Naive thymus-derived CD8-positive, alpha-beta T cell (primary cell): ENCODE data around the gene HNRNPD. TPM values are rescaled to one million over a fixed set of nuclear protein-coding genes. Genes with fewer than 3 reads are reported as not detected.
A peak's percentile ranks its signal among the peaks of the same experiment; 100 is the strongest.
"Not testable (repeated sequence)": the region's sequence is repeated elsewhere in the genome, so short reads cannot be mapped to it uniquely, and the experiment has no call there.

Experiments
- ATAC-seq, 2 donors: fragments of 150-1000 bp; cut with Tn5 transposase in 1 of 2; sonication (Bioruptor Pico), chemical (Tn5 transposase) in 1 of 2; 1 replicate in 1 of 2; 2 replicates in 1 of 2; pipeline ENCODE4 v1.10.0; 2021; ENCODE audit warnings: mild to moderate bottlenecking in 2 of 2, moderate library complexity in 2 of 2
- POLR2A ChIA-PET: fragments of 350-600 bp; sonication (Branson Sonifier 250); formaldehyde crosslinking; loops from one replicate; lab custom pipeline; 2021; ENCODE audit warnings: antibody characterized with exemption; lab: Charles Lee
- DNase-seq, 10 donors: peaks; one replicate each; pipeline versions ENCODE4 v3.0.0 to v3.0.0-alpha.2; 2020 to 2022
- H3K27ac Mint-ChIP-seq, 10 donors: one replicate each; pipeline ENCODE4 v1.8.0; 2020 to 2022; ENCODE audit warnings: mild to moderate bottlenecking in 10 of 10, mixed read lengths in 10 of 10, moderate library complexity in 4 of 10, inconsistent platforms in 1 of 10
- H3K27me3 Mint-ChIP-seq, 5 donors: one replicate each; pipeline ENCODE4 v1.8.0; 2021 to 2022; ENCODE audit warnings: mixed read lengths in 5 of 5
- H3K36me3 Mint-ChIP-seq, 3 donors: one replicate each; pipeline ENCODE4 v1.8.0; 2020 to 2022; ENCODE audit warnings: mixed read lengths in 3 of 3, mild to moderate bottlenecking in 2 of 3, inconsistent platforms in 1 of 3
- H3K4me1 Mint-ChIP-seq, 4 donors: one replicate each; pipeline ENCODE4 v1.8.0; 2021 to 2022; ENCODE audit warnings: mixed read lengths in 4 of 4
- H3K4me3 Mint-ChIP-seq, 10 donors: one replicate each; pipeline ENCODE4 v1.8.0; 2020 to 2022; ENCODE audit warnings: mild to moderate bottlenecking in 10 of 10, mixed read lengths in 10 of 10, moderate library complexity in 6 of 10, inconsistent platforms in 1 of 10
- H3K9me3 Mint-ChIP-seq, 9 donors: one replicate each; pipeline ENCODE4 v1.8.0; 2020 to 2022; ENCODE audit warnings: mixed read lengths in 9 of 9, mild to moderate bottlenecking in 3 of 9, inconsistent platforms in 1 of 9, moderate library complexity in 1 of 9
- polyA plus RNA-seq, 3 donors: library from polyadenylated mRNA; unstranded; fragments of 300-500 nt; fragmentation: Illumina TruSeq; gene quantifications; one replicate each; pipeline ENCODE4 v1.2.3, GENCODE V29; 2021
- total RNA-seq, 8 experiments: library from RNA in 2 of 8; stranded (reverse) in 2 of 8; gene quantifications; one replicate each; pipeline ENCODE4 v1.2.3 and lab custom pipeline; 2021 to 2026

The HNRNPD gene
- total and polyA plus RNA-seq, 5 experiments from 2014 or later: 176 to 310 (median 292) TPM

GRCh38 chr4:82394896-82395295 lies 21.1 kb upstream of the HNRNPD start:
- POLR2A ChIA-PET: interaction anchor here (1.4 kb wide), 1 partner anchor 34 kb away, joined by 3 read pairs; no protein-coding TSS in a partner anchor
- ATAC-seq: no peak
- Mint-ChIP-seq H3K9me3 (no peaks in the 10 kb centered on the region), H3K27ac (peak overlapping the region in 1 of 10 donors; percentile 42), H3K27me3 (peaks cover 0 to 3% (median 2%) of the 10 kb centered on the region in 5 donors), H3K36me3 (no peaks in the 10 kb centered on the region), H3K4me3 (no peak overlapping the region), H3K4me1 (peaks cover 0 to 3% (median 0%) of the 10 kb centered on the region in 4 donors)
- DNase-seq: no peak

DNA sequence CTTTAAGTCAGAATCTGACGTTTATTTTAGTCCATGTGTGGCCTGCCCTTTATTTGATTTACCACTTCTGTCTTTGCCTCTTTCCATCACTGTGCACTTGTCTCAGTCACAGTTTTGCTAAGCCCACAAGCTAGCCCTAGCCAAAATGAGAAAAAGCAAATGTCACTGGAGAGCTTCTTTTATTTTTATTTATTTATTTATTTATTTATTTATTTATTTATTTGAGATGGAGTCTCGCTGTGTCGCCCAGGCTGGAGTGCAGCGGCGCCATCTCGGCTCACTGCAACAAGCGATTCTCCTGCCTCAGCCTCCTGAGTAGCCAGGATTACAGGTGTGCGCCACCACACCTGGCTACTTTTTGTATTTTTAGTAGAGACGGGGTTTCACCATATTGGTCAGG lies 16.3 kb upstream of the HNRNPD start:
- POLR2A ChIA-PET: interaction anchor here (0.7 kb wide), 1 partner anchor 18 kb away, joined by 4 read pairs; no protein-coding TSS in a partner anchor
- H3K27ac Mint-ChIP-seq: peak overlapping the region in 1 of 10 donors; percentile 20
- ATAC-seq, DNase-seq, H3K36me3 Mint-ChIP-seq, H3K4me3 Mint-ChIP-seq, H3K27me3 Mint-ChIP-seq, H3K4me1 Mint-ChIP-seq, H3K9me3 Mint-ChIP-seq: not testable (repeated sequence)

GRCh38 chr4:82388405-82388804 lies 14.6 kb upstream of the HNRNPD start:
- H3K27ac Mint-ChIP-seq: no peak overlapping the region
- peaks cover 0 to 3% (median 0%) of the 10 kb centered on the region in 4 donors for H3K4me1 Mint-ChIP-seq
- no peak for DNase-seq

GRCh38 chr4:82386312-82386711 lies 12.5 kb upstream of the HNRNPD start:
- POLR2A ChIA-PET, H3K9me3 Mint-ChIP-seq, H3K4me3 Mint-ChIP-seq, ATAC-seq, DNase-seq, H3K4me1 Mint-ChIP-seq, H3K36me3 Mint-ChIP-seq, H3K27me3 Mint-ChIP-seq, H3K27ac Mint-ChIP-seq: not testable (repeated sequence)

More at GRCh38 chr4:82388405-82388804, 14.6 kb upstream of the HNRNPD start:
- Mint-ChIP-seq H3K36me3 (peaks cover 0 to 4% (median 0%) of the 10 kb centered on the region in 3 donors), H3K4me3 (no peak overlapping the region), H3K27me3 (peaks cover 0 to 8% (median 0%) of the 10 kb centered on the region in 5 donors), H3K9me3 (peaks cover 0 to 4% (median 0%) of the 10 kb centered on the region in 9 donors)
- peak in 1 of 2 donors; percentile 57 for ATAC-seq
- POLR2A ChIA-PET: no interaction called here

- H3K27ac Mint-ChIP-seq: peak overlapping the region in 2 of 10 donors; percentile 52 to 55
- ATAC-seq (peak in 1 of 2 donors; percentile 59), DNase-seq (no peak)
- peak overlapping the region in 1 of 10 donors; percentile 29 for H3K4me3 Mint-ChIP-seq
- peaks cover 0 to 6% (median 0%) of the 10 kb centered on the region in 5 donors for H3K27me3 Mint-ChIP-seq
- H3K9me3 Mint-ChIP-seq: peaks cover 0 to 4% (median 0%) of the 10 kb centered on the region in 9 donors
- peaks cover 0 to 4% (median 0%) of the 10 kb centered on the region in 3 donors for H3K36me3 Mint-ChIP-seq
- peaks cover under 1 to 15% (median 6%) of the 10 kb centered on the region in 4 donors for H3K4me1 Mint-ChIP-seq
- POLR2A ChIA-PET: interaction anchor here (0.6 to 2.8 kb wide), 5 partner anchors 8 to 49 kb away, joined by 3 to 16 read pairs (median 5); partner anchors contain the start of genes HNRNPD and HNRNPDL
These were observed 9.0 kb upstream of the HNRNPD start for GRCh38 chr4:82382751-82383150.

DNA sequence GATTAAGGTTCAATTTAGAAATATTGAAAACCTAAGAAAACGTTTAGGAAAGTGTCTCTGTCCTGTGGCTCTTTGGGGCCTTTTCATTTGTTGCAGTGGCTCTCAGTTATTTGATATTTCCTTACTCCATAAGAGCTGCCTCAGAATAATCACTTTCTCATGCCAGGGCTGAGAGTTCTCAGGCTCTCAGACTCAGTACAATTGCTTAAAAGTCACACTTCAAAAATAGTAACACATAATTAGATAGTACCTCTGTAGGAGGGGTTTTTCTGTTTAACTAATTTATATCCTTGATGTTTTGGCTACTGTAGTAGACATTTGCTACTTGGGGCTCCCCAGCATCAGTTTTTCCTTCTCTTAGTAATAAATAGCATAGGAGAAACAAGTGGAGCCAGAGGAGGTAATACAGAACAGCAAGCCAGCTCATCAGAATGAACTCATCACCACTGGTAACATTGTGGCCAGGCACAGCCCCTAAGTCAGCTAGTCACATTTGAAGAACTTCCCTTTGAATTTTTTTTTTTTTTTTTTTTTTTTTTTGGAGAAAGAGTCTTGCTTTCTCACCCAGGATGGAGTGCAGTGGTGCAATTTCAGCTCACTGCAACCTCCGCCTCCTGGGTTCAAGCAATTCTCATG lies 8.0 kb upstream of the HNRNPD start:
- Mint-ChIP-seq H3K27me3 (peaks cover 0 to 6% (median 0%) of the 10 kb centered on the region in 5 donors), H3K4me1 (peaks cover 2 to 18% (median 8%) of the 10 kb centered on the region in 4 donors), H3K27ac (peak overlapping the region in 1 of 10 donors; percentile 33), H3K36me3 (peaks cover 0 to 4% (median 0%) of the 10 kb centered on the region in 3 donors), H3K4me3 (no peak overlapping the region), H3K9me3 (peaks cover 0 to 4% (median 0%) of the 10 kb centered on the region in 9 donors)
- POLR2A ChIA-PET: interaction anchor here (0.6 to 2.8 kb wide), 3 partner anchors 48 to 1161 kb away, joined by 3 to 16 read pairs (median 8); partner anchors contain the start of gene HNRNPDL
- no peak for ATAC-seq
- DNase-seq: no peak

DNA sequence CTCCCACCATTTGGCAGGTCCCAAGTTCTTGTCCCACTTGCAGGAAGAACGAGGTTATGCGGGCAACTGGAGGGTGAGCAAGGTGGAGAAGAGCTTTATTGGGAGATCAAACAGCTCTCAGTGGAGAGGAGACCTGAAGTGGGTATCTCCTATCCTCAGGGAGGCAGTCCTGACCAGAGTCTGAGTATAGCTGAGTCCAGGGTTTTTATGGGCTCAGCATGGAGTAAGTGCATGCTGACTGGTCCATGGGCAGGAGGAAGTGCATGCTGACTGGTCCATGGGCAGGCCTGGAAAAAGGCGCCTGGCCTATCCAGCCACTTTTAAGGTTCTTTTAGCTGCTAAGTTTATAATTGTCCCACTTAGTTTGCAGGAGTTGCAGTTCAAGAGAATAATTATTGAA lies 7.4 kb upstream of the HNRNPD start:
- Mint-ChIP-seq H3K9me3 (peaks cover 0 to 4% (median 0%) of the 10 kb centered on the region in 9 donors), H3K27ac (peak overlapping the region in 1 of 10 donors; percentile 12), H3K4me3 (no peak overlapping the region), H3K4me1 (peaks cover 6 to 22% (median 13%) of the 10 kb centered on the region in 4 donors), H3K27me3 (peaks cover 0 to 6% (median 0%) of the 10 kb centered on the region in 5 donors), H3K36me3 (peaks cover 0 to 4% (median 0%) of the 10 kb centered on the region in 3 donors)
- ATAC-seq (no peak), DNase-seq (no peak)
- POLR2A ChIA-PET: interaction anchor here (0.9 to 2.8 kb wide), 2 partner anchors 48 kb away, joined by 4 to 16 read pairs; partner anchors contain the start of gene HNRNPDL

DNA sequence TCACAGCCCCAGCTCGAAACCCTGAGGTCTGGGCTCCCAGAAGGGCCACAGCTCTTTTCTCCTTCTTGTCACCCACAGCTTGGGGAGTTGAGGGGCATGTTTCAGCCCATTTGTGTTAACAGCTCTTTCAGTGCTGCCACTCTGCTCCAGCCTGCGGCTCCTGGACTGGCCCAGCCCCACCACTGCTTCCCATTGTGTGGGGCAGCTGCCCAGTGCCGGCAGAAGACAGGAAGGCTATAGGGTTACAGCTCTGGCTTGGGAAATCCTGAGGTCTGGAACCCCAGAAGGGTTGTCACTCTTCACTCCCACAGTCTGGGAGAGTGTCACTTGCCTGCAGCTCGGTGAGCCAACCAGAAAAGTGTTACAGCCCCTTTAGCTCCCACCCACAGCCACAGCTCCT lies 7.0 kb upstream of the HNRNPD start:
- POLR2A ChIA-PET: interaction anchor here (0.5 to 0.9 kb wide), 3 partner anchors 18 to 712 kb away, joined by 3 to 4 read pairs (median 4); no protein-coding TSS in a partner anchor
- ATAC-seq (no peak), DNase-seq (no peak)
- no peak overlapping the region for H3K4me3 Mint-ChIP-seq
- H3K36me3 Mint-ChIP-seq: peaks cover 0 to 3% (median 0%) of the 10 kb centered on the region in 3 donors
- H3K9me3 Mint-ChIP-seq: peaks cover 0 to 3% (median 0%) of the 10 kb centered on the region in 9 donors
- peaks cover 8 to 26% (median 17%) of the 10 kb centered on the region in 4 donors for H3K4me1 Mint-ChIP-seq
- peaks cover 0 to 4% (median 0%) of the 10 kb centered on the region in 5 donors for H3K27me3 Mint-ChIP-seq
- no peak overlapping the region for H3K27ac Mint-ChIP-seq

- Mint-ChIP-seq H3K4me1 (peaks cover 8 to 30% (median 21%) of the 10 kb centered on the region in 4 donors), H3K27me3 (no peaks in the 10 kb centered on the region), H3K27ac (peak overlapping the region in 2 of 10 donors; percentile 14 to 38), H3K4me3 (no peak overlapping the region), H3K36me3 (no peaks in the 10 kb centered on the region), H3K9me3 (peaks cover 0 to 2% (median 0%) of the 10 kb centered on the region in 9 donors)
- POLR2A ChIA-PET: interaction anchor here (0.5 to 0.9 kb wide), 3 partner anchors 19 to 712 kb away, joined by 3 to 4 read pairs (median 4); no protein-coding TSS in a partner anchor
- DNase-seq: no peak
- no peak for ATAC-seq
These were observed 6.6 kb upstream of the HNRNPD start for GRCh38 chr4:82380344-82380743.

DNA sequence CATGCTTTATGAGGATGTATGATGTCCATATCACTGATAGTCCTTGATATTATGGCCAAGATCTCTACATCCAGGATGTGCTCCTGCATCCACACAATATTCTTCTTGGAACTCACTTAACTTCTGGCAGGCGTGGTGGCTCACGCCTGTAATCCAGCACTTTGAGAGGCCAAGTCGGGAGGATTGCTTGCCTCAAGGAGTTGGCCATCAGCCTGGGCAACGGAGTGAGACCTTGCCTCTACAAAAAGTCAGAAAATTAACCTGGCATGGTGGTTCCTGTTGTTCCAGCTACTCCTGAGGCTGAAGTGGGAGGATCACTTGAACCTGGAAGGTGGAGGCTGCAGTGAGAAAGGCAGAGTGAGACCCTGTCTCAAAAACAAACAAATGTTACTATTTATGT lies 2.3 kb upstream of the HNRNPD start:
- ATAC-seq: no peak
- H3K27me3 Mint-ChIP-seq: peaks cover 0 to 3% (median 0%) of the 10 kb centered on the region in 5 donors
- peaks cover 17 to 40% (median 35%) of the 10 kb centered on the region in 4 donors for H3K4me1 Mint-ChIP-seq
- peak overlapping the region in 8 of 10 donors; percentile 91 to 99 (median 97) for H3K4me3 Mint-ChIP-seq
- peaks cover 8 to 19% (median 10%) of the 10 kb centered on the region in 3 donors for H3K36me3 Mint-ChIP-seq
- H3K27ac Mint-ChIP-seq: peak overlapping the region in 4 of 10 donors; percentile 13 to 55 (median 40)
- POLR2A ChIA-PET: no interaction called here
- H3K9me3 Mint-ChIP-seq: no peaks in the 10 kb centered on the region
- DNase-seq: no peak

- POLR2A ChIA-PET: interaction anchor here (0.7 to 6.7 kb wide), 16 partner anchors 9 to 901 kb away, joined by 3 to 193 read pairs (median 10); partner anchors contain the start of genes COPS4, ENOPH1, HNRNPDL and LIN54
- ATAC-seq (peak; percentile 32 to 42), DNase-seq (no peak)
- peak overlapping the region; percentile 97 to 100 (median 98) for H3K27ac Mint-ChIP-seq
- peaks cover 22 to 65% (median 58%) of the 10 kb centered on the region in 4 donors for H3K4me1 Mint-ChIP-seq
- peaks cover 0 to 3% (median 0%) of the 10 kb centered on the region in 5 donors for H3K27me3 Mint-ChIP-seq
- H3K4me3 Mint-ChIP-seq: peak overlapping the region; percentile 91 to 99 (median 97)
- peaks cover 8 to 43% (median 12%) of the 10 kb centered on the region in 3 donors for H3K36me3 Mint-ChIP-seq
- H3K9me3 Mint-ChIP-seq: no peaks in the 10 kb centered on the region
These were observed 340 bp downstream of the HNRNPD start for GRCh38 chr4:82373486-82373815.
